ENCODE results near the gene SSC5D. TPM values are rescaled to one million over a fixed set of nuclear protein-coding genes. Genes with fewer than 3 reads are reported as not detected.

Gene SSC5D
- total and polyA plus RNA-seq, 3 donors from 2014 or later, result 6.4 to 10.7 (median 6.9) TPM

GRCh38 chr19:55546011-55546410 lies 57.8 kb downstream of the SSC5D start:
- 60 to 71% methylated on average over 11 of the region's 11 CpGs for WGBS, 2 donors
- DNase-seq, result no peak
- Histone ChIP-seq H3K4me1 (no peaks in the 10 kb centered on the region), H3K4me3 (no peak overlapping the region), H3K9me3 (no peaks in the 10 kb centered on the region), H3K27ac (no peak overlapping the region), H3K27me3 (no peaks in the 10 kb centered on the region), H3K36me3 (ENCODE audit: low read depth, missing control alignments) (no peaks in the 10 kb centered on the region)
- intact Hi-C loops (cut with DNase I; ENCODE audit: low total_unique reads), result no loop called here
- TF ChIP-seq CTCF (IDR thresholded peaks at IDR 0.05) (no peak), POLR2A (IDR thresholded peaks at IDR 0.05) (no peak)

GRCh38 chr19:55546822-55547614 lies 58.8 kb downstream of the SSC5D start:
- Histone ChIP-seq H3K4me3 (no peak overlapping the region), H3K4me1 (no peaks in the 10 kb centered on the region), H3K9me3 (no peaks in the 10 kb centered on the region), H3K27ac (peak overlapping the region; percentile 25 to 75), H3K27me3 (no peaks in the 10 kb centered on the region), H3K36me3 (ENCODE audit: low read depth, missing control alignments) (no peaks in the 10 kb centered on the region)
- peak; percentile 25 for DNase-seq
- intact Hi-C loops (cut with DNase I; ENCODE audit: low total_unique reads), result no loop called here
- TF ChIP-seq POLR2A (IDR thresholded peaks at IDR 0.05), result no peak
- TF ChIP-seq CTCF (IDR thresholded peaks at IDR 0.05), result no peak
- WGBS, 2 donors, result 53 to 68% methylated on average over 16 of the region's 17 CpGs

GRCh38 chr19:55549500-55550320 lies 61.5 kb downstream of the SSC5D start:
- H3K36me3 ChIP-seq (ENCODE audit: low read depth, missing control alignments), result no peaks in the 10 kb centered on the region
- no peak for DNase-seq
- TF ChIP-seq POLR2A (IDR thresholded peaks at IDR 0.05) (no peak), CTCF (IDR thresholded peaks at IDR 0.05) (no peak)
- no peaks in the 10 kb centered on the region for H3K27me3 ChIP-seq
- peak overlapping the region; percentile 7 to 9 for H3K4me3 ChIP-seq
- intact Hi-C loops (cut with DNase I; ENCODE audit: low total_unique reads), result no loop called here
- H3K4me1 ChIP-seq, result no peaks in the 10 kb centered on the region
- H3K9me3 ChIP-seq, result no peaks in the 10 kb centered on the region
- WGBS, 2 donors, result 25 to 27% methylated on average over 19 to 36 of the region's 36 CpGs
- H3K27ac ChIP-seq, result no peak overlapping the region

GRCh38 chr19:55550321-55550650 lies 62.0 kb downstream of the SSC5D start:
- Histone ChIP-seq H3K4me3 (peak overlapping the region; percentile 7 to 9), H3K27me3 (no peaks in the 10 kb centered on the region), H3K4me1 (no peaks in the 10 kb centered on the region), H3K9me3 (no peaks in the 10 kb centered on the region), H3K36me3 (ENCODE audit: low read depth, missing control alignments) (no peaks in the 10 kb centered on the region), H3K27ac (no peak overlapping the region)
- DNase-seq, result no peak
- WGBS, 2 donors, result 43 to 45% methylated on average over 7 of the region's 7 CpGs
- no peak for TF ChIP-seq POLR2A (IDR thresholded peaks at IDR 0.05)
- TF ChIP-seq CTCF (IDR thresholded peaks at IDR 0.05), result no peak
- intact Hi-C loops (cut with DNase I; ENCODE audit: low total_unique reads), result no loop called here
